H9 (cell line): ENCODE results near the gene COL8A1. TPM values are rescaled to one million over a fixed set of nuclear protein-coding genes. Genes with fewer than 3 reads are reported as not detected.

Experiments used
- DNase-seq: peaks from one replicate; pipeline ENCODE4 v3.0.0-alpha.2; 2017
- H2AFZ ChIP-seq: one replicate; pipeline ENCODE4 v1.6.1; 2013; ENCODE audit warnings: mild to moderate bottlenecking, low read length, control low read depth, moderate library complexity
- H2AK5ac ChIP-seq: 2 replicates; pipeline ENCODE4 v1.6.1; 2013; ENCODE audit warnings: low read length, control low read depth, mixed read lengths; ENCODE audit not compliant: insufficient read length
- H2BK120ac ChIP-seq: one replicate; pipeline ENCODE4 v1.6.1; 2013; ENCODE audit warnings: low read depth, mild to moderate bottlenecking, low read length, control low read depth, inconsistent platforms; ENCODE audit not compliant: poor library complexity, severe bottlenecking
- H2BK12ac ChIP-seq: 2 replicates; pipeline ENCODE4 v1.6.1; 2013; ENCODE audit warnings: low read length, control low read depth, mixed read lengths, low read depth; ENCODE audit not compliant: insufficient read length
- H2BK15ac ChIP-seq: 2 replicates; pipeline ENCODE4 v1.6.1; 2013; ENCODE audit warnings: low read depth, low read length, control low read depth
- H2BK20ac ChIP-seq: one replicate; pipeline ENCODE4 v1.6.1; 2013; ENCODE audit warnings: low read depth, mild to moderate bottlenecking, low read length, control low read depth, inconsistent platforms; ENCODE audit not compliant: poor library complexity, severe bottlenecking
- H2BK5ac ChIP-seq: 2 replicates; pipeline ENCODE4 v1.6.1; 2013; ENCODE audit warnings: low read length, control low read depth, mixed read lengths; ENCODE audit not compliant: insufficient read length
- H3K14ac ChIP-seq: 2 replicates; pipeline ENCODE4 v1.6.1; 2013; ENCODE audit warnings: low read length, control low read depth; ENCODE audit not compliant: insufficient read depth
- H3K18ac ChIP-seq: 2 replicates; pipeline ENCODE4 v1.6.1; 2013; ENCODE audit warnings: low read depth, mild to moderate bottlenecking, mixed read lengths, low read length, control low read depth; ENCODE audit not compliant: insufficient read length
- H3K23ac ChIP-seq: 2 replicates; pipeline ENCODE4 v1.6.1; 2013; ENCODE audit warnings: low read length, control low read depth, mixed read lengths, low read depth; ENCODE audit not compliant: insufficient read length
- H3K23me2 ChIP-seq: 2 replicates; pipeline ENCODE4 v1.6.1; 2013; ENCODE audit warnings: low read depth, mild to moderate bottlenecking, mixed read lengths, low read length, control low read depth; ENCODE audit not compliant: insufficient read length, poor library complexity, severe bottlenecking
- H3K27ac ChIP-seq: 2 replicates; pipeline ENCODE4 v1.5.1; 2013; ENCODE audit warnings: low read length, control low read depth, mixed read lengths, low read depth; ENCODE audit not compliant: insufficient read length
- H3K27me3 ChIP-seq: 2 replicates; pipeline ENCODE4 v1.6.1; 2013; ENCODE audit warnings: low read length, control low read depth, inconsistent platforms; ENCODE audit not compliant: insufficient read depth
- H3K4ac ChIP-seq: 2 replicates; pipeline ENCODE4 v1.6.1; 2013; ENCODE audit warnings: low read depth, mild to moderate bottlenecking, control low read depth, inconsistent platforms, low read length, moderate library complexity
- H3K4me1 ChIP-seq: 2 replicates; pipeline ENCODE4 v1.6.1; 2013; ENCODE audit warnings: low read length, control low read depth, inconsistent platforms; ENCODE audit not compliant: insufficient read depth
- H3K4me2 ChIP-seq: 2 replicates; pipeline ENCODE4 v1.6.1; 2013; ENCODE audit warnings: low read length, control low read depth, mixed read lengths; ENCODE audit not compliant: insufficient read length, insufficient read depth
- H3K56ac ChIP-seq: 2 replicates; pipeline ENCODE4 v1.6.1; 2013; ENCODE audit warnings: low read depth, mild to moderate bottlenecking, mixed read lengths, low read length, control low read depth; ENCODE audit not compliant: insufficient read length
- H3K79me1 ChIP-seq: 2 replicates; pipeline ENCODE4 v1.6.1; 2013; ENCODE audit warnings: low read depth, mild to moderate bottlenecking, moderate library complexity, low read length, control low read depth, inconsistent platforms; ENCODE audit not compliant: insufficient read depth, poor library complexity, severe bottlenecking
- H3K79me2 ChIP-seq: 2 replicates; pipeline ENCODE4 v1.6.1; 2013; ENCODE audit warnings: low read length, control low read depth, inconsistent platforms; ENCODE audit not compliant: insufficient read depth
- H3K9ac ChIP-seq: 2 replicates; pipeline ENCODE4 v1.6.1; 2013; ENCODE audit warnings: low read length, control low read depth, mixed read lengths; ENCODE audit not compliant: insufficient read length; ENCODE audit errors: extremely low read depth
- H3K9me3 ChIP-seq: one replicate; pipeline ENCODE4 v1.6.1; 2013; ENCODE audit warnings: low read depth, low read length, inconsistent platforms; ENCODE audit not compliant: control insufficient read depth
- H3T11ph ChIP-seq: one replicate; pipeline ENCODE4 v1.6.1; 2013; ENCODE audit warnings: mild to moderate bottlenecking, low read length, control low read depth, inconsistent platforms
- H4K20me1 ChIP-seq: one replicate; pipeline ENCODE4 v1.6.1; 2013; ENCODE audit not compliant: control insufficient read depth, insufficient read length, insufficient read depth
- H4K5ac ChIP-seq: 2 replicates; pipeline ENCODE4 v1.6.1; 2013; ENCODE audit warnings: low read depth, mild to moderate bottlenecking, mixed read lengths, low read length, control low read depth; ENCODE audit not compliant: insufficient read length
- H4K8ac ChIP-seq: replicated peaks from 2 replicates; pipeline ENCODE4 v1.6.1; 2013; ENCODE audit warnings: low read length, control low read depth, mixed read lengths, low read depth; ENCODE audit not compliant: insufficient read length
- H4K91ac ChIP-seq: 2 replicates; pipeline ENCODE4 v1.6.1; 2013; ENCODE audit warnings: low read depth, mild to moderate bottlenecking, moderate library complexity, mixed read lengths, low read length, control low read depth; ENCODE audit not compliant: insufficient read length
- H3K27ac Mint-ChIP-seq, 3 experiments: 2 replicates in 2 of 3; 3 replicates in 1 of 3; pipeline ENCODE4 v1.8.0; 2020 to 2021; ENCODE audit warnings: mixed read lengths in 3 of 3, mild to moderate bottlenecking in 1 of 3, moderate library complexity in 1 of 3
- H3K27me3 Mint-ChIP-seq: 2 replicates; pipeline ENCODE4 v1.8.0; 2021; ENCODE audit warnings: low read depth, mild to moderate bottlenecking, moderate library complexity, mixed read lengths
- H3K36me3 Mint-ChIP-seq, 3 experiments: 2 replicates in 2 of 3; 3 replicates in 1 of 3; pipeline ENCODE4 v1.8.0; 2020 to 2021; ENCODE audit warnings: low read depth in 3 of 3, mixed read lengths in 3 of 3; ENCODE audit not compliant: insufficient read depth in 1 of 3
- H3K4me1 Mint-ChIP-seq, 2 experiments: 2 replicates each; pipeline ENCODE4 v1.8.0; 2020; ENCODE audit warnings: mixed read lengths in 2 of 2
- H3K4me3 Mint-ChIP-seq, 2 experiments: 2 replicates in 1 of 2; 3 replicates in 1 of 2; pipeline ENCODE4 v1.8.0; 2020 to 2021; ENCODE audit warnings: mild to moderate bottlenecking in 2 of 2, mixed read lengths in 2 of 2, moderate library complexity in 1 of 2
- H3K9me3 Mint-ChIP-seq, 2 experiments: 2 replicates in 1 of 2; 3 replicates in 1 of 2; pipeline ENCODE4 v1.8.0; 2020; ENCODE audit warnings: mild to moderate bottlenecking in 2 of 2, mixed read lengths in 2 of 2, moderate library complexity in 1 of 2
- CTCF ChIP-seq: fragments of 200-600 bp; sonication (generic); conservative IDR thresholded peaks from 3 replicates; pipeline ENCODE4 v1.8.0; 2021; ENCODE audit warnings: antibody characterized with exemption, mild to moderate bottlenecking
- WGBS: extraction: QIAGEN DNeasy Blood & Tissue Kit; methylation state at CpG from one replicate; pipeline ENCODE4 v1.1.7; 2013; ENCODE audit warnings: missing lambda C conversion rate, low lambda C conversion rate, mixed read lengths; ENCODE audit not compliant: insufficient read length; ENCODE audit errors: extremely low coverage; 5-methylcytosine and 5-hydroxymethylcytosine counted together
- total RNA-seq: library from RNA; stranded (reverse); gene quantifications from 2 replicates; pipeline ENCODE4 v1.2.1, GENCODE V29; 2021

The COL8A1 gene
- total RNA-seq, 1 experiment from 2014 or later: 0.17 TPM

GRCh38 chr3:99634881-99635280, 3.5 kb upstream of the COL8A1 start:
- no peak overlapping the region for H3K56ac ChIP-seq
- peaks cover 5% of the 10 kb centered on the region; the same call in 1 of the 2 replicates for H3K27me3 ChIP-seq
- H2BK20ac ChIP-seq: no peak overlapping the region
- H3K4me3 Mint-ChIP-seq: no peak overlapping the region
- H4K5ac ChIP-seq: no peak overlapping the region
- H3K79me1 ChIP-seq: no peaks in the 10 kb centered on the region
- H2AFZ ChIP-seq: no peak overlapping the region
- H2BK15ac ChIP-seq: no peak overlapping the region
- no peak overlapping the region for H3K18ac ChIP-seq
- no peak overlapping the region for H2BK5ac ChIP-seq
- DNase-seq: no peak
- no peaks in the 10 kb centered on the region for H3K9me3 ChIP-seq
- H3K23me2 ChIP-seq: peaks cover 19% of the 10 kb centered on the region
- no peak overlapping the region for H4K8ac ChIP-seq
- no peaks in the 10 kb centered on the region; a peak in 1 of 5 replicates for H3K9me3 Mint-ChIP-seq
- no peak overlapping the region for H3K9ac ChIP-seq
- no peak overlapping the region for H3K23ac ChIP-seq
- no peak for TF ChIP-seq CTCF
- H3K27ac Mint-ChIP-seq: no peak overlapping the region; a peak in 1 of 7 replicates
- no peak overlapping the region for H2BK12ac ChIP-seq
- H3K4ac ChIP-seq: no peak overlapping the region
- H3K36me3 Mint-ChIP-seq: no peaks in the 10 kb centered on the region
- no peak overlapping the region for H3K4me2 ChIP-seq
- peaks cover 67 to 70% of the 10 kb centered on the region in 2 experiments for H3K4me1 Mint-ChIP-seq
- no peak overlapping the region for H3K14ac ChIP-seq
- no peak overlapping the region for H4K91ac ChIP-seq
- peaks cover 38% of the 10 kb centered on the region for H3K27me3 Mint-ChIP-seq
- H3T11ph ChIP-seq: no peak overlapping the region
- no peaks in the 10 kb centered on the region for H3K79me2 ChIP-seq
- H3K27ac ChIP-seq: no peak overlapping the region
- no peak overlapping the region for H2AK5ac ChIP-seq
- no peak overlapping the region for H2BK120ac ChIP-seq
- no peaks in the 10 kb centered on the region for H4K20me1 ChIP-seq
- no CpG with 5 or more reads among the region's 1 CpG for WGBS
- H3K4me1 ChIP-seq: peaks cover 12% of the 10 kb centered on the region
